GM18499 (cell line): ENCODE results near the gene RETN.

Source experiments
- ATAC-seq: cut with Tn5 transposase; IDR thresholded peaks from one replicate; pipeline ENCODE4 v1.9.1; 2021; ENCODE audit warnings: moderate number of reproducible peaks; ENCODE audit not compliant: insufficient read depth, unreplicated experiment

Gene RETN

GRCh38 chr19:7668842-7669241 is at the start of gene RETN:
TSS of gene RETN (plus strand) at chr19:7669049. CDS start at chr19:7669327, 278 bp downstream.
- no peak for ATAC-seq

- no peak for ATAC-seq
Measured at GRCh38 chr19:7619671-7620441, 49.0 kb upstream of the RETN start.

DNA sequence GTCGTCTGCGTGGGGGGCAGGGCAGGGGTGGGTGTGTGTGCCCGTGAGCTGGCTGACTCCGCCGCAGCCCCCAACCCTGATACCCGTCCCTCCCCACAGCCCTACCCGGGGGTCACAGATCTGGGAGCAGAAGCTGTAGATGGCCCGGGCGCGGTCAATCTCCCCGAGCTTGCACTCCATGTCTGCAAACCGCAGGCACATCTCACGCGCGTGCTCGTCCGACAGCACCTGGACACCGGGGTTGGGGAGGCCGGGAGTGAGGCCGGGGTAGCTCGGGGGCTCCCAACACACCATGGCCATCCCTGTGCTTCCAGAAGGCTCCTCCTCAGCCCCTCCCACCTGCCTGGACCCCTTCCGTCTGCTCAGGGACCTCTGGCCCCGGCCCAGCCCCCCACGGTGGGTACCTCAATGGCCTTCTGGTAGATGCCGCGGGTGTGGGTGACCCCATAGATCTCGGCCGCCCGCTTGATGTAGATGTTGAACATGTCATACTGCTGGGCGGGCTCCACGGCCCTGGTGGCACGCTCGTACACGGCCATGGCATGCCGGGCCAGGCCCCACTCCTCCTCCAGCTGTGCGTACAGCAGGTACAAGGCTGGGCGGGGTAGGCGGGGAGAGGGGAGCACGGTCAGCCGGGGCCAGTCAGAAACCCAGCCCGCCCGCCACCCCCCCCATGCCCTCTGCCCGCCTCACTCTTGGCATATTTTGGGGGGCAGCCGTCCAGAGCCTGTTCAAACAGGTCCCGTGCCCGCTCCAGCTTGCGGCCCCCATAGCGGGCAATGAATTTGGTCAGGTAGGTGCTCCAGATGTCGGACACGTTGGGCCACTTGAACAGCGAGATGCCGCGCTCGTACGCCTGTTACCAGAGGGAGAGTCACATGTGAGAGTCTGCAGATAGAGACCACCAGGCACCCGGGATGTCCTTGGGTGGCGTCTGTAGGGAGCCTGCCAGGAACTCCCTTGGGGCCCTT is 48.1 kb upstream of the RETN start:
- ATAC-seq, result no peak

- ATAC-seq, result no peak
Measured at GRCh38 chr19:7622933-7623685, 45.7 kb upstream of the RETN start.

DNA sequence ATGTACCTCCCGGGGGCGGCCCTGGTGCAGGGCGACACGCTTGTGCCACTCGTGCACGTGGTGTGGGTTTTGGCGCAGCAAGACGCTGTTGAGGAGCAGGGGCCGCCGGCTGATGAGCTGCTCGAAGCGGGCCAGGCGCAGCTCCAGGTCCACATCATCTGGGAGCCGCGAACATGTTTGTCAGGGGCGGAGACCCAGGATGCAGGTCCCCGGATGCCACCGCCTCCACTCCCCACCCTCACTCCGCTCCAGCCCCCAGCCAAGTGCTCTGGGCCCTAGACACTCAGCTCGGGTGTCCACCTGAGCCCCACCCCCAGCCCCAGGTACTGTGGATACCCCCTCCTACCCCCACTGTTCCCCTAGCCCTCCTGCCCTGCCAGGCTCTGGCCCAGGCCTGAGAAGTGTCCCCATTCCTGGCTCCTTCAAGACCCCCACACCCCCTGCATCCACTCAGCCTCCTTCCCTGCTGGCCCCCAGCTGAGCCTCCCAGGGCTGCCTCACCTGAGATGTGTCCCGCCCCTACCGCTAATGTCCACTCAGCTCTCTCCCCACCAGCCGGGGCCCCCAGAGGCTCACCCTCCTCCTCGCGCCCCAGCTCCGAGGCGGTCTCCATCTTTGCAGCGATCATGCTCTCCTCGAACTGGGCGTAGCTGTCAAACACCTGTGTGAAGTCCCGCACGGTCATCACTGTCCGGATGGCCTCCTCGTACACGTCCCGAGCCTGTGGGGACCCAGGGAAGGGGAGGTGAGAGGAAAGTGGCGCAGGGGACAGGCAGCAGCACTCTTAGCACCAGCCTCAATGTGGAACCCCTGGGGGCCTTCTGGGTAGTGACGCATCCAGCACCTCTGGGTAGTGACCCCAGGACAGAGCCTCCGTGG is 44.9 kb upstream of the RETN start:
- ATAC-seq, result no peak

DNA sequence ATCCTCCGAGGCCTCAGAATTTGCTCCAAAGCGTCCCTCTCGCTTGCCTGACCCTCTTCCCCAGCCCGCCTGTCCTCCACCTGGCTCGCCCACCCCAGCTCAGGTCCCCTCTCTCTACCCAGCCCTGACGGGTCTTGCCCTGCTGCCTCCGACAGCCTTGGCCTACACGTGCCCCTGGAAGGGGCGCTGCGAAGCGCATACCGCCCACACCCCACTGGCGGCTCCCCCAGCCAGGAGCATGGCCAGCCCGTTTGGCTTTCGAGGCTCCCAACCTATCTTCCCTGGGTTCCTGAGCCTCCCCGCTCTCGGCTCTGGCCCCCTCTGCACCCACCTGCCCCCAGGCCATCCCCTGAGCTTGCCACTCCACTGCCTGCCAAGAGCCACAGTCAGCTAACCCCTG is 44.0 kb upstream of the RETN start:
- no peak for ATAC-seq

GRCh38 chr19:7625763-7626372 is 43.0 kb upstream of the RETN start:
- ATAC-seq, result no peak

DNA sequence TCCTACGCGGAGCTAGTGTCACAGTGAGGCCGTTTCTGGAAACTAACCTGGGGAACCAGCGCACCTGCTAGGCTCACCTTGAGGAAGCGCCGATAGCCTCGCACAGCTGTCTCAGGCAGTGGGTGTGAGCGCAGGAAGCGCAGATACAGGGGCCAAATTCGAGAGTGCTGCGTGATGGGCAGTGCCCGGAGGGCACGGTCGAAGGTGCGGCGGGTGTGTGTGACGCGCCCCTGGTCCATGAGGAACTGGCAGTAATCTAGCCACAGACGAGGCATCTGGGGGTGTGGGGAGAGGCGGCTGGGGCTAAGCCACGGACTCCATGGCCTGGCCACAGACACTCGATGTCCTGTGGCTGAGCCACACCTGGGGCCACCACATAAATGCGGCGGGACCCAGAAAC is 41.7 kb upstream of the RETN start:
- ATAC-seq, result no peak

DNA sequence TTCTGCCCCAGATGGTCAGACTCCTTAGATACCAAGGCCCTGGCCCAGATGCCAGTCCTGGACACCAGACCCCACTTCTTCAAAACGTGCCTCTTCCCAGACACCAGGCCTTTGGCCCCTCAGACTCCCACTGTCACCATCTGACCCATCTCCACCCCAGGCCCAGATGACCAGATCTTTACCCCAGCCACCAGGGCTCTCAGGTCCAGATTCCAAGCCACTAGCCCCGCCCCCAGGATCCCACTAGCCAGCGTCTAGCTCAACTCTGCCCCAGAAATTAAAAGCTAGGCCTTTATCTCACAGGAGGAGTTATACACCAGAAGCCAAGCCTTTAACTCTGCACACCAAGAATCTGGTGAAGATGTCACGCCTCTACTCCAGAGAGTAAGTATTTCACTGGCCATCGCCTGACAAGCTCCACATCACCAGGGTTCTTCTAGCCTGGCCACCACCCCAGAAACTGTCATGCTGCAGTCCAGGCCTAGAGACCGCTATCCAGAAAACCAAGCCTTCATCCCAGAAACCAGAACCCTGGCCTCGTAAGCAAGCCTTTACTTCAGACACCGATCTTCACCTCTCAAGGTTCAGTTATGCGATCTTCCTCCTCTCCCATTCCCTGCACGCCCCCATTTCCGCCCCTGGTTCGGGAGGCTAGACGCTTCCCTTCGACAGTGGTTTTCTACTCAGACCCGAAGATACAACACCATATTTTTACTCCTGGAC is 40.1 kb upstream of the RETN start:
- ATAC-seq, result no peak

DNA sequence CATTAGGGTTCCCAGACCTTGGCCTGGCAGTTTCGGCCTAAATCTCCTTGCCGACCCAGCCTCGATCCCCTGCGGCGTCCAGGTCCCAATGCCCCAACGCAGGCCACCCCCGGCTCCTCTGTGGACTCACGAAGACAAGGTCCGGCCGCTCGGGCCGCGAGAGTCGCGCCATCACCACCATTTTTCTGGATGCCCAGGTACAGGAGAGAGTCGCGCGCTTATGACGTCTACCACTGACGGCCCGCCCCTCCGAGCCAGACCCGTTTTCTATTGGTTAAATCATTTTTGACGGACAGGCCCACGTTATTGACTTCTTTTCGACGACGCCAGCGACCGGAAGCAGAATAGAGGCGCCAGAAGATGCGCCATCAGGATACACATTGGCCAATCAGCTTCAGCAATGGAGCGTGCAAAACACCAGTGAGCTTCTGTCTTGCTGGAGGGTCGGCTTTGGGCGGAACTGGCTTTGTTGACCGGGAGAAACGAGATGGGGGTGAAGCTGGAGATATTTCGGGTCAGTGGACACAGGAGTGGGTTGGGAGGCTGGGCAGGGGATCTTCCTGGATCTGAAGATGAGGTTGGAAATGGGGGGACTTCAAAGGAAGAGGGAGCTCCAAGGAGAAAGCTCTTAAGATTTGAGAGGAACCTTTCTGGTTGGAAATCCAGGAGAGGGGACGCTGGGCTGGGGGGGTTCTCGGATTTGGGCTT is 39.3 kb upstream of the RETN start, which contains the start of the genes PET100 and XAB2:
Gene PET100 (plus strand): TSS at position 447 of the 708 bp plus-strand sequence. CDS start 41 bp downstream, at position 488.
Gene XAB2 (minus strand): TSS at position 199 of the 708 bp plus-strand sequence. CDS start 18 bp downstream, at position 181.
- ATAC-seq, result peak; percentile 88

GRCh38 chr19:7631577-7631976 is 37.3 kb upstream of the RETN start:
- no peak for ATAC-seq

DNA sequence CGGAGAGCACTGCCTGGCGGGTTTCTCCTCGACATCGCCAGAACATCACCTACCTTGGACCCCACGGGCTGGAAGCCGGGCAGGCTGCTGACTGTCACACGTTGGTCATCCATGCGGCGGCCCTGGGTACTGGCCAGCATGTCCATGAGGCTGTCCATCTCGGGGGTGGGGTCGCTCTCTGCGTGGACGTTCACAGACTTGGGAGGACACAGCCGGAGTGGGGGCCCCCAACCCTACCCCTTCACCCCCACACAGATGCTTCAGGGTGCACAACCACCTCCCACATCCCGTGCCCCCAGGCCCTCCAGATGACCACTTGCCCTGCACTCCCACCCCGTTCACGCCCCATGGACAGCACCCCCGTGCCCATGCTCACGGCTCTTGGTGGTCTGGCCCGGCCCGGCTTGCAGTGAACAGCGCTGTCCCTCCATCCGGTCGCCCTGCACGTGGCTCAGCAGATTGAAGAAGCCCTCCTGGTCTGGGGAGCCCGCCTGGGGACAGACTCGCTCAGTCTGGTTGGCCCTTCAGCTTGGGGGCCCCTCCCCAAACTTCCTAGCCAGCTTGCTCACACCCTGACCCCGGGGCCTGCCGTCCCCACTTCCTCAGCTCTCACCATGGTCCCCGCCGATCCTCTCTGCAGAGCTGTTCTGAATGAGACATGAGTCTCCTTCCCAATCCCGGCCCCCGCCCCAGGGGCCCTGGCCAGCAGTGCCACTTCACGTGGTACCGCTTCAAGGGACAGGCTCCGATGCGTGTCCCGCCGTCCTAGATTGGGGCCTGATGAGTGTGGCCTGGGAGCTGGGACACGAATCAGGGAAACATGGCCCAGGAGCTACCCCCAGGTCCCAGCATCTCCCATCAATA is 36.3 kb upstream of the RETN start:
- no peak for ATAC-seq

GRCh38 chr19:7633698-7634097 is 35.2 kb upstream of the RETN start, which contains the start of gene PCP2:
TSS of gene PCP2 (minus strand) at chr19:7633719. CDS start at chr19:7633457, 262 bp downstream.
- no peak for ATAC-seq

GRCh38 chr19:7635670-7636069 is 33.2 kb upstream of the RETN start:
- no peak for ATAC-seq

DNA sequence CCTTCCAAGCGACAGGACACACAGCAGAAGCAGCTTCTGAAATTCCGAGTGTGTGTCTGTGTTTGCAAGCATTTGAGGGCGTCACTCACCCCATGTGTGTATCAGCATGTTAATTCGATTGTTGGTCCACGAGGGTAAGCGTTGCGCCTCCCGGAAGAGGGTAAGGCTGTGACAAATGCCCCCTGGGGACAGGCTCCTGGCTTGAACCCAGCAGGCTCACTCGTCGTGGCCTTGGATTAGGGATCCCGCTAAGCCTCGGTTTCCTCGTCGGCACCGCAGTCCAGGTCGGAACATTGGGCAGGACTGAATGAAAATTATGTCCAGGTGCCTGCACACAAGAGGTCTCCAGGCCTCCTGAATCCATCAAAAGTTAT is 32.5 kb upstream of the RETN start:
- no peak for ATAC-seq

DNA sequence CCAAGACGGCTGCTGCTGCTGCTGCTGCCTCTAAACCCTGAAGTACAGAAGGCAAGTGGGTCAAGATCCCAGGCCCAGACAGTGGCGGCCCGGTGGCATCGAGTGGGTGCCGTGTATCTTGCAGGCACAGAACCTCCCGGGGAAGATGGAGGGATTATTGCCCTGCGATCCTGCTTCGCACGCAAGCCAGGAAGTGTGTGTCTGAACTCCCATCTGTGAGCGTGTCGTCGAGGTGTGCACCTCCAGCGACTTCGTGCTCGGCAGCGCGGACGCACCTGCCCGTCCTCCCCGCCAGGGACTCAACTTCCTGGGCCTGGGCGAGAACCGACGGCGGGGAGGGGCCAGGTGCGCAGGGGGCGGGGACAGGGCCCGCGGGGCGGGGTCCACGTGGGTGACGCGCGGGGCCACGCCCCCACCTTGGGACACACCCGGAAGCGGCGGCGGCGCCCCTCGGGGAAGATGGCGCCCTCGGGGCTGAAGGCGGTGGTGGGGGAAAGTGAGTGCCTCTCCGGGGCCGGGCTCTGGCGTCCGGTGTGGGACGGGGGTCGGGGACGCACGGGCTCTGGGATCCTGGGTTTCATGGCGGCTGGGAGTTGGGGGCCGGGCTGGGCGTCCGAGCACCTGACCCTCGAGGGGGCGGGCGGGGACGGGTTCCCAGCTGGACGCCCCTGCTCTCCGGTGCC is 32.0 kb upstream of the RETN start, which contains the start of gene STXBP2:
Gene STXBP2 (plus strand): TSS at position 420 of the 683 bp plus-strand sequence. CDS start 40 bp downstream, at position 460.
- no peak for ATAC-seq
